ENCODE measurements around the gene SUPT20H. TPM values are rescaled to one million over a fixed set of nuclear protein-coding genes. Genes with fewer than 3 reads are reported as not detected.

Gene SUPT20H
- total and polyA plus RNA-seq, 2 donors (not counting 3 experiments of a cell fraction or from before 2014, with no cell fraction given) = 47.2 to 70.7 TPM

- dilution Hi-C loops (cut with MboI; ENCODE audit: extremely low pct_ligation_motif_present, low sequenced_read_pairs) (no loop called here), intact Hi-C loops (cut with micrococcal nuclease) (no loop called here)
- Histone ChIP-seq H3K4me3 (replicated peaks in 1 of 3; ENCODE audit: insufficient read depth in 1 of 3, low read depth in 1 of 3, low read length in 3 of 3) (no peak overlapping the region), H3K9me1 (replicated peaks; ENCODE audit: control insufficient read depth, extremely low read depth, insufficient read depth, low read length) (no peaks in the 10 kb centered on the region), H3K4me2 (ENCODE audit: insufficient read depth, low read length) (no peak overlapping the region), H2AFZ (ENCODE audit: low read depth, low read length) (no peak overlapping the region), H3K27ac (ENCODE audit: insufficient read depth, low read depth, low read length) (no peak overlapping the region), H3K79me2 (ENCODE audit: control insufficient read depth, insufficient read depth, low read length) (no peaks in the 10 kb centered on the region), H3K9ac (replicated peaks; ENCODE audit: extremely low read depth, insufficient read depth, low read length) (no peak overlapping the region), H3K9me3 (replicated peaks; ENCODE audit: control insufficient read depth, insufficient read depth, low read length) (no peaks in the 10 kb centered on the region), H3K27me3 (ENCODE audit: control insufficient read depth in 2 of 2, insufficient read depth in 2 of 2, low read length in 2 of 2) (peaks cover 2 to 8% of the 10 kb centered on the region in 2 experiments), H3K4me1 (ENCODE audit: control insufficient read depth, extremely low read depth, insufficient read depth, low read length) (no peaks in the 10 kb centered on the region), H4K20me1 (replicated peaks; ENCODE audit: control insufficient read depth, extremely low read depth, insufficient read depth, low read length) (no peaks in the 10 kb centered on the region), H3K36me3 (ENCODE audit: control insufficient read depth in 2 of 2, extremely low read depth in 1 of 2, insufficient read depth in 2 of 2, low read length in 2 of 2) (no peaks in the 10 kb centered on the region)
- DNase-seq (ENCODE audit: low read depth, low spot score) (no peak), FAIRE-seq (no peak)
- ChIA-PET POLR2A (no interaction called here), CTCF (no interaction called here)
- TF ChIP-seq EZH2 (IDR thresholded peaks at IDR 0.05; ENCODE audit: borderline replicate concordance, low read depth, low read length, severe bottlenecking) (no peak), FOS (IDR thresholded peaks at IDR 0.05; ENCODE audit: borderline replicate concordance, insufficient read depth, low read length) (no peak), GATA2 (IDR thresholded peaks at IDR 0.05; ENCODE audit: insufficient read depth, insufficient read length, low read depth, low read length) (no peak), CTCF (IDR thresholded peaks at IDR 0.05; ENCODE audit: extremely low read depth in 1 of 2, insufficient read depth in 1 of 2, low read depth in 1 of 2, low read length in 2 of 2) (no peak), JUN (IDR thresholded peaks at IDR 0.05; ENCODE audit: borderline replicate concordance, insufficient read depth, insufficient read length, low read depth) (no peak), MAX (IDR thresholded peaks at IDR 0.05; ENCODE audit: insufficient read depth, insufficient read length) (no peak), POLR2A (IDR thresholded peaks at IDR 0.05; ENCODE audit: low read depth, low read length) (no peak)
- BruUV-seq (replicated peaks) = no TSS peak
These were observed 30.0 kb upstream of the SUPT20H start for GRCh38 chr13:37089495-37089894.
